NOMO-1 treated with DMSO at 0.1 percent for 48 hours (cell line): ENCODE results near the gene UFSP1.

Experiments used
- DNase-seq: peaks from one replicate; lab custom pipeline; 2025; ENCODE audit not compliant: unreplicated experiment; lab: John Stamatoyannopoulos, UW

The UFSP1 gene

DNA sequence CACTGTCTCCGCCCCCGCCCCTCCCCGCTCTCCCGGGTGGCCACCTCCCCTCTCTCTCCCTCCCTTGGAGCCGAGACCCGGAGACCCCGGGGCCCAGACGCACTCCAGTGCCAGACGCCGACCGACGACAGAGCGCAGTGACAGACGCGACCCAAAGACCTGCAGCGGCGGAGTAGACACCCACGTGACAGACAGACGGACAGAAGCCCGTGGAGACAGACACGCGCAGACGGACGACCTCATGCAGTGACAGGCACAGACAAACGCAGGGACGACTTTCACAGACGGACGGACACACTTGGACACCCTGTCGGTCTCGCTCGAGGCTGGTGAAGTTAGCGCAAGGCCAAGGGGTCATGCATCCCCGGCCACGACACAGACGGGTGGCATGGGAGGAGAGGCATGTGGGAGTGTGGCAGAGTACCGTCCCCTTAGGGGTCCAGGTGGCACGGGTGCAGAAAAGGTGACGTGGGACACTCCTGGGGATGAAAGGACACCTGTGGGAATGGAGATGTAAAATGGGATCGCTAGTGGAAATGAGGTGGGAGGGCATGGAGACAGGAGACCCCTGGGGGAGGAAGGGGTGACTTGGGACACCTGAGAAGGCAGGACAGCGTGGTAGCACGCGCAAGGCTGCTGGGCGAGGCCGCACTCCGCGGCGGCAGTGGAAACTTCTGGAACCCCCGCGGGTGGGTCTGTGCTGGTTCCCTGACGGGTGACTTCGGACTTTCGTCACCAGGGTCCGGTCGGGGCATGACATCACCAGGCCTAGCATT is 6.6 kb upstream of the UFSP1 start:
- peak; percentile 38 for DNase-seq

GRCh38 chr7:100895701-100895955 is 6.1 kb upstream of the UFSP1 start, which contains the start of gene ACHE:
ACHE (minus strand) TSS chr7:100895888; CDS start chr7:100894232, 1,656 bp downstream.
- DNase-seq, result no peak

DNA sequence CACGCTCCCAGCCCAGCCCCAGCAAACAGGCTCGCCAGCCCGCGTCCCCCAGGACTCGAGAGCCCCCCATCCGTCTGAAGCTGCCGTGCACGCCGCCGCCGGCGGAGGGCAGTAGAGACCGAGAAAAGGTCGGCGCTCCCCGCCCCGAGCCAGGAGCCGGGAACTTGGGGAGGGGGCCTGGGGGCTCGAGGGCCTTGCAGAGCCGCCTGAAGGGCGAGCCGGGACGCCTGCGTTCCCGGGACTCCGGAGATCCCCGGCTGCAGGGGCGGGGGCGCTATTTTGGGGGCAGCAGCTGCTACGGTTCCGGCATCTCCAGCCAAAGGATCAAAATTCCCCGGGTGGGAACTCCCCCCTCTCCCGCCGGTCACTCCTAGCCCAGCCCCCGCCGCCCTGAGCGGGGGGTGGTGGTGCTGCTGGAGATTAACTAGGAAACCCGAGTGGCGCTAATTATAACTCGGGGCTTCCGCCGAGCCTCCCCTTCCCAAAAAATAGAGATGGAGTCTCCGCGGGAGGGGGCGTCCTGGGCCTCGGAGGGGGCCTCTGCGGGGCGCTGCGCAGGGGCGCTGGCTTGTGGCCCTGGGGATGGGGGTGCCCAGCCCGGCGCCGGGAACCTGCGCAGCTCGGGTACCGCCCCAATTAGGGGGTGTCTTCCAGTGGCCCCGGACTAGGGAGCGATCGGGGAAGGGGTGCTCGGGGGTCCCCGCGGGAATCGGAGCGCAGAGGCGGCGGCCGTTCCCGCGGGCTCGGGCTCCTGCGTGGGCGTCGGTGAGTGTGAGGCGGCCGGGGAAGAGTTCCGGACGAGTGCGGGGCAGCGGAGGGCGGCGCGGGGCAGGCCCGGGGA is 5.6 kb upstream of the UFSP1 start:
- DNase-seq, result no peak

- DNase-seq, result no peak
Measured at GRCh38 chr7:100893910-100894721, 4.6 kb upstream of the UFSP1 start.

GRCh38 chr7:100893318-100893895 is 3.9 kb upstream of the UFSP1 start:
- DNase-seq, result no peak

GRCh38 chr7:100892364-100893317 is 3.1 kb upstream of the UFSP1 start:
- DNase-seq, result no peak

GRCh38 chr7:100891568-100892247 is 2.2 kb upstream of the UFSP1 start:
- DNase-seq, result no peak

GRCh38 chr7:100890653-100891567 is 1.4 kb upstream of the UFSP1 start:
- DNase-seq, result no peak

GRCh38 chr7:100888291-100888987 is 1.1 kb downstream of the UFSP1 start:
- DNase-seq, result no peak

DNA sequence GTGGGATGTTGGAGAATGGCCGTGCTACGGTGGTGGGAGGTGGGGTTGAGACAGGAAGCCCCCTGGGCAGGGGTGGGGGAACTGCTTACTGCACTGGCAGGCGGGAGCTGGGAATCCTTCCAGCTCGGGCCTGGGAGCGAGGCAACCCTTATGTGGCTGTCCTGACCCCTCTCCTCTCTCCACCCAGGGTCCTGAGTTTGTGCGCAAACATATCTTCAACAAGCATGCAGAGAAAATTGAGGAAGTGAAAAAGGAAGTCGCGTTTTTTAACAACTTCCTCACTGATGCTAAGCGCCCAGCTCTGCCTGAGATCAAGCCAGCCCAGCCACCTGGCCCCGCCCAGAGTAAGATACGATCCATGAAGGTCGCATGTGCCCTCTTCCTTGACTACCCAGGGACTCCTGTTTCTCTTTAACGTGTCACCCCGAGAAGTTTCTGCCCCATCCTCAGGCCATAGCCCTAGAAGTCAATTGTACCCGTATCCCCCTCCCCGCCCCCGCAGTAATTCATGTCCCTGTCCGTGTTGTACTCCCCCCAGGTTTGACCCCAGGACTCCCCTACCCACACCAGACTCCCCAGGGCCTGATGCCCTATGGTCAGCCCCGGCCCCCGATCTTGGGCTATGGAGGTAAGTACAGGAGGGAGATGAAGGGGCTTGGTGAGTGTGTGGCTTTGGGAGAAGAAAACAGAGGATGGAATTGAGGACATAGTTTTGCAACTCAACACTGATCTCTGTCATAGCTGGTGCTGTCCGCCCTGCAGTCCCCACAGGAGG is 1.8 kb downstream of the UFSP1 start:
- peak; percentile 97 for DNase-seq

- DNase-seq, result peak; percentile 61
Measured at GRCh38 chr7:100886936-100887515, 2.5 kb downstream of the UFSP1 start.

DNA sequence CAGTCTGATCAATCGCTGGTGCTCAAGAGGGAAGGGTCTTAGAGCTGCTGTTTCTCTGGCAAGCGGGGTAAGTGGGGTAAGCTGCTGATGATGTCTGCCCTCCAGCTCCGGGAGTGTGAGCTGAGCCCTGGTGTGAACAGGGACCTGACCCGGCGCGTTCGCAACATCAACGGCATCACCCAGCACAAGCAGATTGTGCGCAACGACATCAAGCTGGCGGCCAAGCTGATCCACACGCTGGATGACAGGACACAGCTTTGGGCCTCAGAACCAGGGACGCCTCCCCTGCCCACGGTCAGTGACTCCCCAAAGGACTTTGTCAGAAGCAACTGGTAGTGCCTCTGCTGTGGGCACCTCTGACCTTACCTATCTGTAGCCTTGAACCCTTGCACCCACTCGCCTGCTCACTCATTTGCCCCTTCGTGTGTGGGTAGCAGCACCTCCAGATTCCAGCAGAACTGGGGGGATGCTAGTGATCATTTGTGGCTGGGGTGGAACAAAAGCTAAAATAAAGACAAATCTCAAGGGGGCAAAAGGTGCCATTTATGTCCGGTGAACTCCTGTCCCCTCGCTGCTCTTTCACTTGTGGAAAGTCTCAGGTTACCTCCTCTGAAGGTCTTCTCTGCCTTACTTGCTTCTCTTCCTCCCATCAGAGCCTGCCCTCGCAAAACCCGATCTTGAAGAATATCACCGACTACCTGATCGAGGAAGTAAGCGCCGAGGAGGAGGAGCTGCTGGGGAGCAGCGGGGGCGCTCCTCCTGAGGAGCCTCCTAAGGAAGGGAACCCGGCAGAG is 3.2 kb downstream of the UFSP1 start:
- DNase-seq, result no peak

DNA sequence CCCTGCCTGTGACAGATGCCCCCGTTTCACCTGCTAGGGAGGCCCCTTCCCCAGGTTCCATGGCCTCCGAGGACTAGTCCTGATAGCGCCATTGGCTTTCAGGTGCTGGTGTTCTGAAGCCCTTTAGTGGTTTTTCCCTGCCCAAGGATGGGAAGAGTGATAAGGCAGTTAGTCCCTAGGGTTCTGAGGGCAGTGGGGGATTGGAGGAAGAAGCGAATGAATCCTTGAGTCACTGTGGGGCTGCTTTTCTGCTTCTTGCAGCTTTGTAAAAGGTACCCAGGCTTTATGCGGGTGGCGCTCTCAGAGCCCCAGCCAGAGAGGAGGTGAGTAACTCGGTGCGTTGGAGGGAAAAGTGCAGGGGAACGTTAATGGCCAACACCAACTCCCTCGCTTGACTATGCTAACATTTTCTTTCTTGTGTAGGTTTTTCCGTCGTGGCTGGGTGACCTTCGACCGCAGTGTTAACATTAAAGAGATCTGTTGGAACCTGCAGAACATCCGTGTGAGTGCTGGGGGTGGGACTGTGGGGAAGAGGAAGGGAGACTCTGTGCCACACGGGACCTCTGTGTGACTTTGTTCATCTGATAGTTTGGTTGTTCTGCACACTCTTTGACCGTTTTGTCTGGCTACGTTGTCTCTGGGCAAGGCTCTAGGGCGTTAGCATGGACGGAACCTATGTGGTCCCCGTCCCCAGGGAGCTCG is 3.9 kb downstream of the UFSP1 start:
- no peak for DNase-seq

- peak; percentile 69 for DNase-seq
Measured at GRCh38 chr7:100884736-100885439, 4.6 kb downstream of the UFSP1 start.
